B cell (primary cell): ENCODE results near the gene SERPINF2. TPM values are rescaled to one million over a fixed set of nuclear protein-coding genes. Genes with fewer than 3 reads are reported as not detected.
A peak's percentile ranks its signal among the peaks of the same experiment; 100 is the strongest.
"Not testable (repeated sequence)": the region's sequence is repeated elsewhere in the genome, so short reads cannot be mapped to it uniquely, and the experiment has no call there.

Source experiments
- ATAC-seq: fragments of 200-7000 bp; cut with Tn5 transposase; one replicate; pipeline ENCODE4 v1.10.0; 2021; ENCODE audit warnings: low read depth, mild to moderate bottlenecking, moderate number of reproducible peaks, moderate library complexity
- CTCF ChIA-PET: fragments of 350-600 bp; sonication (Branson Sonifier 250); formaldehyde crosslinking; loops from one replicate; lab custom pipeline; 2021; ENCODE audit warnings: antibody characterized with exemption, inconsistent platforms; lab: Charles Lee
- POLR2A ChIA-PET: fragments of 350-600 bp; sonication (Branson Sonifier 250); formaldehyde crosslinking; loops from one replicate; lab custom pipeline; 2021; ENCODE audit warnings: antibody characterized with exemption; lab: Charles Lee
- DNase-seq: peaks from one replicate; pipeline ENCODE4 v3.0.0; 2013
- H2AFZ ChIP-seq: 2 replicates; pipeline ENCODE4 v1.6.1; 2012; ENCODE audit warnings: mild to moderate bottlenecking, low read depth, low read length; ENCODE audit not compliant: insufficient read depth, poor library complexity, severe bottlenecking
- H3K27ac ChIP-seq, 2 donors: 1 replicate in 1 of 2; 2 replicates in 1 of 2; pipeline ENCODE4 v1.5.1; 2012 to 2013; ENCODE audit warnings: low read length in 2 of 2, mild to moderate bottlenecking in 2 of 2, moderate library complexity in 1 of 2
- H3K27me3 ChIP-seq, 4 experiments: fragments of 200-600 bp in 1 of 4; sonication (generic) in 1 of 4; replicated peaks in 1 of 4; 1 replicate in 2 of 4; 2 replicates in 2 of 4; pipeline versions ENCODE4 v1.6.1 to v1.7.0; 2013 to 2016; ENCODE audit warnings: low read length in 3 of 4, mild to moderate bottlenecking in 2 of 4, mixed read lengths in 1 of 4, moderate library complexity in 1 of 4; ENCODE audit not compliant: insufficient read depth in 4 of 4, control insufficient read depth in 3 of 4; ENCODE audit errors: control extremely low read depth in 1 of 4
- H3K36me3 ChIP-seq, 2 experiments: replicated peaks in 1 of 2; 1 replicate in 1 of 2; 2 replicates in 1 of 2; pipeline versions ENCODE4 v1.6.1 to v1.7.1; 2013; ENCODE audit warnings: low read length in 1 of 2; ENCODE audit not compliant: insufficient read depth in 2 of 2, control insufficient read depth in 1 of 2; ENCODE audit errors: control extremely low read depth in 1 of 2, extremely low read depth in 1 of 2
- H3K4me1 ChIP-seq, 2 donors: fragments of 200-600 bp in 1 of 2; sonication (generic) in 1 of 2; 1 replicate in 1 of 2; 2 replicates in 1 of 2; pipeline versions ENCODE4 v1.5.1 to v1.6.1; 2013 to 2017; ENCODE audit warnings: low read length in 2 of 2; ENCODE audit not compliant: control insufficient read depth in 2 of 2, insufficient read depth in 2 of 2
- H3K4me2 ChIP-seq: replicated peaks from 2 replicates; pipeline ENCODE3; 2012; ENCODE audit warnings: mild to moderate bottlenecking, low read depth, low read length; ENCODE audit not compliant: poor library complexity, severe bottlenecking
- H3K4me3 ChIP-seq, 5 experiments: fragments of 200-600 bp in 1 of 5; sonication (generic) in 1 of 5; 1 replicate in 3 of 5; 2 replicates in 2 of 5; pipeline versions ENCODE4 v1.5.1 to v1.7.0; 2011 to 2016; ENCODE audit warnings: low read length in 4 of 5, mild to moderate bottlenecking in 4 of 5, low read depth in 2 of 5, control low read depth in 1 of 5, moderate library complexity in 1 of 5; ENCODE audit not compliant: insufficient read depth in 1 of 5; ENCODE audit errors: control extremely low read depth in 1 of 5, extremely low read depth in 1 of 5
- H3K79me2 ChIP-seq: fragments of 200-600 bp; sonication (generic); one replicate; pipeline ENCODE4 v1.6.0; 2016; ENCODE audit warnings: low read length; ENCODE audit not compliant: control insufficient read depth, insufficient read depth
- H3K9ac ChIP-seq: fragments of 200-600 bp; sonication (generic); 2 replicates; pipeline ENCODE4 v1.6.1; 2017; ENCODE audit warnings: mild to moderate bottlenecking, low read length, moderate library complexity
- H3K9me3 ChIP-seq, 3 donors: one replicate each; pipeline versions ENCODE4 v1.6.1 to v1.7.1; 2013; ENCODE audit warnings: low read length in 2 of 3; ENCODE audit not compliant: control insufficient read depth in 2 of 3, insufficient read depth in 1 of 3; ENCODE audit errors: control extremely low read depth in 1 of 3
- H4K20me1 ChIP-seq: 2 replicates; pipeline ENCODE4 v1.6.0; 2012; ENCODE audit warnings: mild to moderate bottlenecking, low read length; ENCODE audit not compliant: insufficient read depth, control insufficient read depth, poor library complexity, severe bottlenecking
- H3K27ac Mint-ChIP-seq: one replicate; pipeline ENCODE4 v1.8.0; 2021; ENCODE audit warnings: mixed read lengths
- H3K27me3 Mint-ChIP-seq: one replicate; pipeline ENCODE4 v1.8.0; 2021; ENCODE audit warnings: mixed read lengths
- H3K4me1 Mint-ChIP-seq: one replicate; pipeline ENCODE4 v1.8.0; 2021; ENCODE audit warnings: mixed read lengths
- H3K4me3 Mint-ChIP-seq: one replicate; pipeline ENCODE4 v1.8.0; 2021; ENCODE audit warnings: mixed read lengths
- H3K9me3 Mint-ChIP-seq: one replicate; pipeline ENCODE4 v1.8.0; 2022; ENCODE audit warnings: mixed read lengths; ENCODE audit not compliant: insufficient read depth
- EZH2 ChIP-seq: IDR thresholded peaks from 2 replicates; pipeline ENCODE4 v1.6.1; 2012; ENCODE audit warnings: borderline replicate concordance, low read depth, mild to moderate bottlenecking, moderate library complexity, low read length; ENCODE audit not compliant: insufficient read depth, poor library complexity, severe bottlenecking
- WGBS: methylation state at CpG from one replicate; pipeline ENCODE4 v1.1.5; 2013; ENCODE audit warnings: missing lambda C conversion rate; ENCODE audit not compliant: insufficient coverage; 5-methylcytosine and 5-hydroxymethylcytosine counted together
- intact Hi-C: fragments of 100-400 bp; cut with micrococcal nuclease; formaldehyde crosslinking; loops from one replicate; pipeline ENCODE4 v1.10.0; 2022
- polyA plus RNA-seq: library from polyadenylated mRNA; depleted of rRNA; stranded (reverse); fragments of >200 nt; gene quantifications from 2 replicates; pipeline ENCODE4 v1.2.3, GENCODE V29; 2012
- total RNA-seq, 2 donors: library from RNA; stranded (reverse); fragments of 120-200 nt in 1 of 2; gene quantifications; 1 replicate in 1 of 2; 2 replicates in 1 of 2; pipeline versions ENCODE4 v1.2.3 to v1.2.4, GENCODE V29; 2013 to 2022
- TF ChIP-seq, protein P1 (sequence below): fragments of 200-600 bp; IDR thresholded peaks from one replicate; pipeline ENCODE4 v1.8.0; 2022; ENCODE audit warnings: antibody characterized with exemption, mild to moderate bottlenecking

SERPINF2 gene
- total and polyA plus RNA-seq, 2 donors (not counting 1 experiment from before 2014, with no cell fraction given), result 0.97 to 3.9 TPM

DNA sequence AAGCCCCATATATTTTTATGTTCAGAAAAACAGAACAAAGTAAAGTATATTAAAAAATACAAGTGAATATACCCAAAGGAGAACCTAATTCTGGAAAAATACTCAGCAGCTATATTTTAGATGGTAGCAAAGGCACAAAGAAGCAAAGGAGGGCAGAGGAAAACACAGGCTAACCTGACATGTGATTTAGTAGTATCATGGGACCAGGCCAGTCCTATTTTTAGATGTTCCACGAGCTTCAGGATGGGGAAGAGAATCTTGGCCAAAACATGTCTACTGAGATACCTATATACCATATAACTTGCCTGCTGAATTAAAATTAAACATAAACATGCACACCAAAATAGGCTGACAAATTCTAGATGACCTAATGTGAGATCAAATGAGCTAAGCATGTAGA is 54.1 kb downstream of the SERPINF2 start:
- Histone ChIP-seq H3K9me3 (no peaks in the 10 kb centered on the region), H2AFZ (no peak overlapping the region), H3K4me2 (no peak overlapping the region), H3K4me3 (no peak overlapping the region), H3K36me3 (peaks cover 7 to 16% of the 10 kb centered on the region in 2 experiments), H3K27ac (no peak overlapping the region), H3K79me2 (peaks cover 9% of the 10 kb centered on the region), H4K20me1 (no peaks in the 10 kb centered on the region), H3K4me1 (no peaks in the 10 kb centered on the region), H3K27me3 (no peaks in the 10 kb centered on the region), H3K9ac (no peak overlapping the region)
- ChIA-PET POLR2A (no interaction called here), CTCF (interaction anchor here (1.1 to 2.0 kb wide), 3 partner anchors 13 to 77 kb away, joined by 3 to 8 read pairs (median 4); no protein-coding TSS in a partner anchor)
- ATAC-seq (no peak), DNase-seq (no peak)
- Mint-ChIP-seq H3K4me3 (no peak overlapping the region), H3K27ac (no peak overlapping the region), H3K27me3 (no peaks in the 10 kb centered on the region), H3K4me1 (peaks cover 4% of the 10 kb centered on the region), H3K9me3 (no peaks in the 10 kb centered on the region)
- intact Hi-C loops, result no loop called here
- TF ChIP-seq, protein P1, sequence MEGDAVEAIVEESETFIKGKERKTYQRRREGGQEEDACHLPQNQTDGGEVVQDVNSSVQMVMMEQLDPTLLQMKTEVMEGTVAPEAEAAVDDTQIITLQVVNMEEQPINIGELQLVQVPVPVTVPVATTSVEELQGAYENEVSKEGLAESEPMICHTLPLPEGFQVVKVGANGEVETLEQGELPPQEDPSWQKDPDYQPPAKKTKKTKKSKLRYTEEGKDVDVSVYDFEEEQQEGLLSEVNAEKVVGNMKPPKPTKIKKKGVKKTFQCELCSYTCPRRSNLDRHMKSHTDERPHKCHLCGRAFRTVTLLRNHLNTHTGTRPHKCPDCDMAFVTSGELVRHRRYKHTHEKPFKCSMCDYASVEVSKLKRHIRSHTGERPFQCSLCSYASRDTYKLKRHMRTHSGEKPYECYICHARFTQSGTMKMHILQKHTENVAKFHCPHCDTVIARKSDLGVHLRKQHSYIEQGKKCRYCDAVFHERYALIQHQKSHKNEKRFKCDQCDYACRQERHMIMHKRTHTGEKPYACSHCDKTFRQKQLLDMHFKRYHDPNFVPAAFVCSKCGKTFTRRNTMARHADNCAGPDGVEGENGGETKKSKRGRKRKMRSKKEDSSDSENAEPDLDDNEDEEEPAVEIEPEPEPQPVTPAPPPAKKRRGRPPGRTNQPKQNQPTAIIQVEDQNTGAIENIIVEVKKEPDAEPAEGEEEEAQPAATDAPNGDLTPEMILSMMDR, result no peak
- TF ChIP-seq EZH2, result no peak
- no CpG with 5 or more reads among the region's 1 CpG for WGBS

DNA sequence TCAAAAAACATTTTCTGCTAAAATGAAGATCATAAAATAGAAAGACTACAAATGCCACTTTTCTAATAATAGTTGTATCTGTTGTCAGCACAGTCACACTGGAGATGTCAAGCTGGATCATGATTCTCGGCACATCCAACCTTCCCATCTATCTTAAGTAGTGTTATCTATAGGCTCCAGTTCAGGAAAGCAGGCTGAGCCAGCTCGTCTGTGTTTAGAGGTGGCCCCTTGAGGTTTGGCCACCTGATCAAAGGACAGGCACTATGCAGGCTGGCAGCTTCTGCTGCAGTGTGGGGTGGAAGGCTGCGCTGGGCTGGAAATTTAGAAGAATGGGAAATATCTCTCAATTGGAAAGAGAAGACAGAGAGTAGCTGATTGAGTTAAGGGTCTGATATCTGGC is 54.7 kb downstream of the SERPINF2 start:
- Histone ChIP-seq H3K4me3 (no peak overlapping the region), H3K4me1 (no peaks in the 10 kb centered on the region), H4K20me1 (no peaks in the 10 kb centered on the region), H3K9me3 (no peaks in the 10 kb centered on the region), H3K27ac (no peak overlapping the region), H3K27me3 (no peaks in the 10 kb centered on the region), H3K4me2 (no peak overlapping the region), H3K36me3 (peaks cover 7 to 16% of the 10 kb centered on the region in 2 experiments), H3K79me2 (peaks cover 9% of the 10 kb centered on the region), H2AFZ (no peak overlapping the region), H3K9ac (no peak overlapping the region)
- H3K27ac Mint-ChIP-seq, result peak overlapping the region; percentile 7
- TF ChIP-seq, protein P1, result no peak
- no peak for TF ChIP-seq EZH2
- intact Hi-C loops, result no loop called here
- ATAC-seq (no peak), DNase-seq (no peak)
- CTCF ChIA-PET, result interaction anchor here (1.1 to 2.0 kb wide), 3 partner anchors 14 to 77 kb away, joined by 3 to 8 read pairs (median 4); no protein-coding TSS in a partner anchor
- POLR2A ChIA-PET, result no interaction called here
- H3K9me3 Mint-ChIP-seq, result no peaks in the 10 kb centered on the region
- H3K4me3 Mint-ChIP-seq, result no peak overlapping the region
- 50% methylated on average over 2 of the region's 3 CpGs for WGBS
- H3K4me1 Mint-ChIP-seq, result peaks cover 4% of the 10 kb centered on the region
- H3K27me3 Mint-ChIP-seq, result no peaks in the 10 kb centered on the region

DNA sequence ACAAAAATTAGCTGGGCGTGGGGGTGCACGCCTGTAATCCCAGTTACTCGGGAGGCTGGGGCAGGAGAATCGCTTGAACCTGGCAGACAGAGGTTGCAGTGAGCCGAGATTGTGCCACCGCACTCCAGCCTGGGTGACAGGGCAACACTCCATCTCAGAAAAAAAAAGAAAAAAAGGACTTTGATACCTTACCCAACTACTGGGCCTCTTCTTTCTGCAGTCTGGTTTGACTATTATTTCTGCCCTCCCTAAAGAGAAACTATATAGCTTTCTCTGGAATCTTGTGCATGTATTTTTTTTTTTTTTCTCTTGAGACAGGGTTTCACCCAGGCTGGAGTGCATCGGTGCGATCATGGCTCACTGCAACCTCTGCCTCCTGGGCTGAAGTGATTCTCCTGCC is 55.2 kb downstream of the SERPINF2 start:
- H3K9me3 ChIP-seq, H3K27ac ChIP-seq, H3K4me3 ChIP-seq, DNase-seq, POLR2A ChIA-PET, H4K20me1 ChIP-seq, H3K27ac Mint-ChIP-seq, H3K4me1 Mint-ChIP-seq, H3K27me3 Mint-ChIP-seq, intact Hi-C loops, H2AFZ ChIP-seq, H3K4me2 ChIP-seq, H3K9ac ChIP-seq, H3K79me2 ChIP-seq, ATAC-seq, H3K27me3 ChIP-seq, H3K9me3 Mint-ChIP-seq, H3K4me1 ChIP-seq, H3K4me3 Mint-ChIP-seq: not testable (repeated sequence)
- CTCF ChIA-PET, result interaction anchor here (0.7 to 2.0 kb wide), 5 partner anchors 14 to 83 kb away, joined by 3 to 8 read pairs (median 4); no protein-coding TSS in a partner anchor
- peaks cover 7 to 20% of the 10 kb centered on the region in 2 experiments for H3K36me3 ChIP-seq
- 100% methylated on average over 5 of the region's 8 CpGs for WGBS
